Activated naive CD8-positive, alpha-beta T cell treated with anti-CD3 and anti-CD28 coated beads, Interleukin-2, amount 50 U/mL, for 24 hours (primary cell): ENCODE measurements around the gene ADCK1.
A peak's percentile ranks its signal among the peaks of the same experiment; 100 is the strongest.
"Not testable (repeated sequence)": the region's sequence is repeated elsewhere in the genome, so short reads cannot be mapped to it uniquely, and the experiment has no call there.

Experiments
- ATAC-seq: fragments of 150-1000 bp; cut with Tn5 transposase; one replicate; pipeline ENCODE4 v1.10.0; 2021
- DNase-seq: peaks from one replicate; pipeline ENCODE4 v3.0.0; 2021
- H3K27ac Mint-ChIP-seq: one replicate; pipeline ENCODE4 v1.8.0; 2021; ENCODE audit warnings: mild to moderate bottlenecking, mixed read lengths
- H3K27me3 Mint-ChIP-seq: one replicate; pipeline ENCODE4 v1.8.0; 2021; ENCODE audit warnings: mixed read lengths
- H3K36me3 Mint-ChIP-seq: one replicate; pipeline ENCODE4 v1.8.0; 2021; ENCODE audit warnings: low read depth, mixed read lengths
- H3K4me1 Mint-ChIP-seq: one replicate; pipeline ENCODE4 v1.8.0; 2021; ENCODE audit warnings: mixed read lengths
- H3K4me3 Mint-ChIP-seq: one replicate; pipeline ENCODE4 v1.8.0; 2021; ENCODE audit warnings: mild to moderate bottlenecking, moderate library complexity, mixed read lengths
- H3K9me3 Mint-ChIP-seq: one replicate; pipeline ENCODE4 v1.8.0; 2021; ENCODE audit warnings: mixed read lengths

Gene ADCK1

DNA sequence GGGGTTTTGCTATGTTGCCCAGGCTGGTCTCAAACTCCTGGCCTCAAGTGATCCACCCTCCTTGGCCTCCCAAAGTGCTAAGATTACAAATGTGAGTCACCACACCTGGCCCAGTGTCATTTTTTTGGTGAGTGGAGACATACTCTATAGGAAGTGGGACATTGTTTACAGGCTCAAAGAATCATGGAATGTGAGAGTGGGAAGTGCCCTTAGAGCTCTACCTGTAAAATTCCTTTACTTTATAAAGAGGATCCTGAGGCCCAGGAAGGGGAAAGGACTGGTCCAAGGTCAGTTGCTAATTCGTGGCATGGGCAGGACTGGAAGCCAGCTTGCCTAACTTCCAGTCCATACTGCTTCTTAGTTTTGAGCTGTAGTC lies 8.7 kb upstream of the ADCK1 start:
- Mint-ChIP-seq H3K27ac (no peak overlapping the region), H3K36me3 (no peaks in the 10 kb centered on the region), H3K9me3 (no peaks in the 10 kb centered on the region), H3K4me1 (peaks cover 2% of the 10 kb centered on the region), H3K27me3 (peaks cover 15% of the 10 kb centered on the region), H3K4me3 (no peak overlapping the region)
- ATAC-seq (no peak), DNase-seq (no peak)

- H3K36me3 Mint-ChIP-seq, H3K4me1 Mint-ChIP-seq, H3K27ac Mint-ChIP-seq, H3K9me3 Mint-ChIP-seq, H3K4me3 Mint-ChIP-seq, DNase-seq, ATAC-seq: not testable (repeated sequence)
- peaks cover 15% of the 10 kb centered on the region for H3K27me3 Mint-ChIP-seq
Observed at GRCh38 chr14:77793255-77793654, 6.7 kb upstream of the ADCK1 start.

DNA sequence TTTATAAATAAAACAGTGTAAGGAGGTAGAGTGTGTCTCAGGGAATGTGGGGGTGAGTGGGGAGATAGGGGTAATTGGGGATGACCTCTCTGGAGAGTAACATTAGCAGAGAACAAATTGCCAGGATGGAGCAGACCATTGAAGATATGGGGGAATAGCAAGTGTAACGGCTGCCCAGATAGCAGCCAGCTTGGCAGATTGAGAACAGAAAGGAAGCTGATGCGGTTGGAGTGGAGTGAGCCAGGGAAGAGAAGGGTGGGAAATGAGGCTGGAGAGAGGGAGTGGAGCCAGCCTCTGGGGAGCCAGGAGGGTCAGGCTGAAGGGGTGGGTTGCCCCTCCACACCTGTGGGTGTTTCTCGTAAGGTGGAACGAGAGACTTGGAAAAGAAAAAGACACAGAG lies 5.6 kb upstream of the ADCK1 start:
- DNase-seq, result no peak
- peaks cover 7% of the 10 kb centered on the region for H3K27me3 Mint-ChIP-seq
- no peak overlapping the region for H3K27ac Mint-ChIP-seq
- no peaks in the 10 kb centered on the region for H3K36me3 Mint-ChIP-seq
- H3K4me1 Mint-ChIP-seq, result peaks cover 2% of the 10 kb centered on the region
- no peak for ATAC-seq
- H3K4me3 Mint-ChIP-seq, result no peak overlapping the region
- no peaks in the 10 kb centered on the region for H3K9me3 Mint-ChIP-seq

DNA sequence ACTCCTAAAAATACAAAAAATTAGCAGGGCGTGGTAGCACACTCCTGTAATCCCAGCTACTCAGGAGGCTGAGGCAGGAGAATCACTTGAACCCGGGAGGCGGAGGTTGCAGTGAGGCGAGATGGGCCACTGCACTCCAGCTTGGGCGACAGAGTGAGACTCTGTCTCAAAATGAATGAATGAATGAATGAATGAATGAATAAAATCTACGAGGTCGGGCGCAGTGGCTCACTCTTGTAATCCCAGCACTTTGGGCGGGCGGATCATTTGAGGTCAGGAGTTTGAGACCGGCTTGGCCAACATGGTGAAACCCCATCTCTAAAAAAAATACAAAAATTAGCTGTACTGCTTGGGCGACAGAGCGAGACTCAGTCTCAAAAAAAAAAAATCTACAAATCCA lies 453 bp upstream of the ADCK1 start:
- not testable (repeated sequence) for H3K27me3 Mint-ChIP-seq, H3K9me3 Mint-ChIP-seq, H3K36me3 Mint-ChIP-seq, ATAC-seq, DNase-seq
- peaks cover 11% of the 10 kb centered on the region for H3K4me1 Mint-ChIP-seq
- H3K27ac Mint-ChIP-seq, result peak overlapping the region; percentile 86
- peak overlapping the region; percentile 88 for H3K4me3 Mint-ChIP-seq

GRCh38 chr14:77800814-77801213 lies 905 bp downstream of the ADCK1 start:
- Mint-ChIP-seq H3K27me3 (no peaks in the 10 kb centered on the region), H3K9me3 (no peaks in the 10 kb centered on the region), H3K4me3 (peak overlapping the region; percentile 88), H3K36me3 (no peaks in the 10 kb centered on the region), H3K4me1 (peaks cover 10% of the 10 kb centered on the region), H3K27ac (peak overlapping the region; percentile 88)
- ATAC-seq (no peak), DNase-seq (no peak)

DNA sequence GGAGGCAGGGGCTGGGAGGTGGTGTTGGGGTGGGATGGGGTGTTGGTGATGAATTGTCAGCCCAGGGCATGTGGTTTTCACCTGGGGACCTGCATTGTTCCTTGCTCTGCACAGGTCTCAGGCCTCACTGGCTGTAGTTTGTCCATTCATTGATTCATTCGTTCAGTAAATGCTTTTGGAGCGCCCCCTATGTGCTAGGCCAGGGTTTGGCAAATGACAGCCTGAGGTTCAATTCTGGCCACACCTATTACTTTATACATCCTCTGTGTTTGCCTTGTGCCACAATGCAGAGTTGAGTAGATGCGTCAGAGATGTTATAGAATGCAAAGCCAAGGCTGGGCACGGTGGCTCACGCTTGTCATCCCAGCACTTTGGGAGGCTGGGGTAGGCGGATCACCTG lies 4.7 kb downstream of the ADCK1 start:
- H3K4me3 Mint-ChIP-seq, result no peak overlapping the region
- no peaks in the 10 kb centered on the region for H3K36me3 Mint-ChIP-seq
- no peaks in the 10 kb centered on the region for H3K27me3 Mint-ChIP-seq
- ATAC-seq (no peak), DNase-seq (peak; percentile 43)
- H3K9me3 Mint-ChIP-seq, result no peaks in the 10 kb centered on the region
- peaks cover 9% of the 10 kb centered on the region for H3K4me1 Mint-ChIP-seq
- no peak overlapping the region for H3K27ac Mint-ChIP-seq

DNA sequence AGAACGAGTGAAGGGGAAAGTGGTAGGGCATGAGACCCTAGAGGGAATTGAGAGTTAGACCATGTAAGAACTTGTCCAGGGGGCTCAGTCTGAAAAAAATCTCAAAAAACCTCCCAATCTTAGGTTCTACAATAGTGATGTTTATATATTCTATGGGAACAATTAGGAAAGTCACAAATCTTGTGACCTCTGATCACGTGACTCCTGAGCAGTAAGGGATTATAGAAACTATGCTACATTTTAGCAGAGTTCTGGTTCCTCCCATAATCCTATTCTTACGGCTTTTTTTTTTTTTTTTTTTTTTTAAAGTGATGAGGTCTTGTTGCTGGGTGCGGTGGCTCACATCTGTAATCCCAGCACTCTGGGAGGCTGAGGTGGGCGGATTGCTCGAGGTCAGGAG lies 5.8 kb downstream of the ADCK1 start:
- no peak overlapping the region for H3K4me3 Mint-ChIP-seq
- H3K9me3 Mint-ChIP-seq, result no peaks in the 10 kb centered on the region
- no peak for ATAC-seq
- H3K36me3 Mint-ChIP-seq, result no peaks in the 10 kb centered on the region
- DNase-seq, result no peak
- no peak overlapping the region for H3K27ac Mint-ChIP-seq
- H3K4me1 Mint-ChIP-seq, result peaks cover 1% of the 10 kb centered on the region
- no peaks in the 10 kb centered on the region for H3K27me3 Mint-ChIP-seq

GRCh38 chr14:77808250-77808649 lies 8.3 kb downstream of the ADCK1 start:
- no peaks in the 10 kb centered on the region for H3K27me3 Mint-ChIP-seq
- H3K36me3 Mint-ChIP-seq, result no peaks in the 10 kb centered on the region
- no peak overlapping the region for H3K4me3 Mint-ChIP-seq
- DNase-seq (no peak), ATAC-seq (no peak)
- H3K9me3 Mint-ChIP-seq, result no peaks in the 10 kb centered on the region
- H3K27ac Mint-ChIP-seq, result no peak overlapping the region
- peaks cover 4% of the 10 kb centered on the region for H3K4me1 Mint-ChIP-seq

DNA sequence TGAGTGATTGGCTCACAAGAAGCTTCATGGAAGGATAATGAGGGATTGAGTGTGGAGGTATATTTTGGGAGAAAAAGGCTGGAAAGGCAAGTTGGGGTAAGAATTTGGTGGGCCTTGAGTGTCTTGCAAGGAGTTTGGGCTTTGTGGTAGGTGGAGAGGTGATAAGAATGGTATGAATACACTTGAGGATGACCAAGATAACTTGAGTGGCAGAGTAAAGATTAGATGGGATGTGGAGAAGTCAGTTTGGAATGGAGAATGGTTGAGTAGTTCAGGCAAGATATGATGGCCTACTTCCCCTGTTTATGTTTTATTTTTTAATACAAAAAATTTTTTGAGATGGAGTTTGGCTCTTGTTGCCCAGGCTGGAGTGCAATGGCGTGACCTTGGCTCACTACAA lies 9.1 kb downstream of the ADCK1 start:
- no peak overlapping the region for H3K4me3 Mint-ChIP-seq
- H3K27ac Mint-ChIP-seq, result no peak overlapping the region
- H3K36me3 Mint-ChIP-seq, result no peaks in the 10 kb centered on the region
- DNase-seq (no peak), ATAC-seq (no peak)
- H3K27me3 Mint-ChIP-seq, result no peaks in the 10 kb centered on the region
- H3K9me3 Mint-ChIP-seq, result no peaks in the 10 kb centered on the region
- H3K4me1 Mint-ChIP-seq, result peaks cover 4% of the 10 kb centered on the region

- Mint-ChIP-seq H3K4me3 (no peak overlapping the region), H3K9me3 (no peaks in the 10 kb centered on the region), H3K36me3 (no peaks in the 10 kb centered on the region), H3K27me3 (no peaks in the 10 kb centered on the region), H3K27ac (no peak overlapping the region), H3K4me1 (peaks cover 4% of the 10 kb centered on the region)
- DNase-seq (no peak), ATAC-seq (no peak)
Observed at GRCh38 chr14:77812028-77812427, 12.1 kb downstream of the ADCK1 start.

DNA sequence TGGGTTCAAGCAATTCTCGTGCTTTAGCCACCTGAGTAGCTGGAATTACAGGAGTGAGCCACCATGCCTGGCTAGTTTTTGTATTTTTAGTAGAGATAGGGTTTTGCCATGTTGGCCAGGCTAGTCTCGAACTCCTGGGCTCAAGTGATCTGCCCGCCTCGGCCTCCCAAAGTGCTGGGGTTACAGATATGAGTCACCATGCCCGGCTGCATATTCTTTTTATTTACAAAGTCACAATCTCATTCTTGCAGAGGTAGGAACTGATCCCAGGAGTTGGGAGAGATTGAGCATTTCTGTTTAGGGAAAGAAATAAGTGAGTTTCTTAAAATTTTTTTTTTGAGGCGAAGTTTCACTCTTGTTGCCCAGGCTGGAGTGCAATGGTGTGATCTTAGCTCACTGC lies 12.8 kb downstream of the ADCK1 start:
- H3K27ac Mint-ChIP-seq, H3K9me3 Mint-ChIP-seq, DNase-seq, H3K36me3 Mint-ChIP-seq, H3K27me3 Mint-ChIP-seq, H3K4me3 Mint-ChIP-seq, H3K4me1 Mint-ChIP-seq, ATAC-seq: not testable (repeated sequence)

DNA sequence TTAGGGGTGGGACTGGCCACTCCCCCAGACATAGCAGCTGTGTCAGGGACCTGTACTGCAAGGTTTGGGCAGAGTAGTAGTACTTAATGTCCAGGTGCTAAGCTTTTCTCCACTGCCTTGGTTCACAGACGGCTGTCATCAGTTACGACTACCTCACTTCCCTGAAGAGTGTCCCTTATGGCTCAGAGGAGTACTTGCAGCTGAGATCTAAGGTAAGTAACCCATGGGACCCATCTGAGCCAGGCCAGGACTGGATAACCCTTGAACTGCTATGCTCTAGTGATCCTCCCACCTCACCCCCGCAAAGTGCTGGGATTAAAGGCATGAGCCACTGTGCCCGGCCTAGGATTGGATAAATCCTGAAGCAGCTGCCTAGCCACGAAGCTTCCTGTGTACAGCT lies 22.4 kb downstream of the ADCK1 start:
- Mint-ChIP-seq H3K4me3 (no peak overlapping the region), H3K27me3 (no peaks in the 10 kb centered on the region), H3K4me1 (no peaks in the 10 kb centered on the region), H3K9me3 (no peaks in the 10 kb centered on the region), H3K36me3 (peaks cover 7% of the 10 kb centered on the region), H3K27ac (no peak overlapping the region)
- DNase-seq, result no peak
- ATAC-seq, result no peak

- H3K4me1 Mint-ChIP-seq, result no peaks in the 10 kb centered on the region
- no peaks in the 10 kb centered on the region for H3K27me3 Mint-ChIP-seq
- H3K27ac Mint-ChIP-seq, result no peak overlapping the region
- H3K9me3 Mint-ChIP-seq, result no peaks in the 10 kb centered on the region
- DNase-seq (no peak), ATAC-seq (peak; percentile 10)
- no peak overlapping the region for H3K4me3 Mint-ChIP-seq
- peaks cover 5% of the 10 kb centered on the region for H3K36me3 Mint-ChIP-seq
Observed at GRCh38 chr14:77822741-77823140, 22.8 kb downstream of the ADCK1 start.

- ATAC-seq (no peak), DNase-seq (no peak)
- no peak overlapping the region for H3K27ac Mint-ChIP-seq
- H3K27me3 Mint-ChIP-seq, result no peaks in the 10 kb centered on the region
- H3K9me3 Mint-ChIP-seq, result no peaks in the 10 kb centered on the region
- H3K4me3 Mint-ChIP-seq, result no peak overlapping the region
- no peaks in the 10 kb centered on the region for H3K4me1 Mint-ChIP-seq
- peaks cover 5% of the 10 kb centered on the region for H3K36me3 Mint-ChIP-seq
Observed at GRCh38 chr14:77823378-77823777, 23.5 kb downstream of the ADCK1 start.

DNA sequence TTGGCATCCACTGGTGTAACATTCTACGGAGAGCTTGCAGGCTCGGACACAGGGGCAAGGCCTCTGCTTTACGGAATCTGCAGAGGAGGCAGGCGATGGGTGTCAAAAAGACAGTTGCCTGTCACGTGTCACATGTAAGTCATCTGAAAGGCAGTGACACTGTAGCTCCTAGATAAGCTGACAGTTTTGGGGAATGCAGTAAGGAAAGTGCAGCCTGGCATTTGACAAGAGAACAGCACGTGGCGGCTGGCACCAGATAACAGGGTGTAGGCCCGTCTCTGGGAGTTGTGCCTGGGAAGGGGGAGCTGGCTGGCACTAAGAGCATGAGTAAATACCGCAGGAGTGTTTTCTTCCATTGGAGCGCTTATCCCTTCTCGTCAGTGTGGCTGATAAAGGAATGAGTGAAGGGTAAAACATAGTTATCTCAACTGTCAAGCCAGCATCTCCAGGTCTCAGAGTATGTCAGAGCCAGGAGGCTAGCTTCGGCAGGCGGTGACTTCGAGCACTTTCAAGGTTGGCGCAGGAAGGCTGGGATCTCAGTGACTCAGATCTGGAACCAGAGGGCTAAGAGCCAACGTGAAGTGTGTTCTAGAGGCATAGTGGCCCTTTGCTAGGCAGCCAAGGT lies 26.1 kb downstream of the ADCK1 start:
- Mint-ChIP-seq H3K9me3 (no peaks in the 10 kb centered on the region), H3K27ac (no peak overlapping the region), H3K36me3 (peaks cover 4% of the 10 kb centered on the region)

GRCh38 chr14:77830692-77831091 lies 30.8 kb downstream of the ADCK1 start:
- Mint-ChIP-seq H3K27ac (no peak overlapping the region), H3K9me3 (no peaks in the 10 kb centered on the region), H3K36me3 (no peaks in the 10 kb centered on the region), H3K4me1 (no peaks in the 10 kb centered on the region), H3K4me3 (no peak overlapping the region), H3K27me3 (no peaks in the 10 kb centered on the region)
- DNase-seq (no peak), ATAC-seq (no peak)

More for the DNA sequence above, 26.1 kb downstream of the ADCK1 start:
- H3K27me3 Mint-ChIP-seq, result no peaks in the 10 kb centered on the region
- no peak for DNase-seq
- no peak for ATAC-seq
- no peaks in the 10 kb centered on the region for H3K4me1 Mint-ChIP-seq
- no peak overlapping the region for H3K4me3 Mint-ChIP-seq
